ENCODE data around the gene ZNF205. TPM values are rescaled to one million over a fixed set of nuclear protein-coding genes. Genes with fewer than 3 reads are reported as not detected.
A peak's percentile ranks its signal among the peaks of the same experiment; 100 is the strongest.

ZNF205 gene
- total RNA-seq (ENCODE audit: low replicate concordance), result 5.4 and 19.6 TPM in 2 replicates

GRCh38 chr16:3112058-3112880, at the start of gene ZNF205:
Gene ZNF205 (plus strand): TSS chr16:3112586. CDS start chr16:3113431, 845 bp downstream.
- Histone ChIP-seq H3K27me3 (peaks cover 8% of the 10 kb centered on the region), H3K4me1 (peaks cover 14% of the 10 kb centered on the region), H4K20me1 (ENCODE audit: low read depth) (no peaks in the 10 kb centered on the region), H3K4me2 (peak within 1 kb of the TSS; percentile 87), H3K36me3 (no peaks in the 10 kb centered on the region), H3F3A (ENCODE audit: low read depth) (peaks cover 3% of the 10 kb centered on the region), H2AFZ (replicated peaks) (peak within 1 kb of the TSS; percentile 97), H3K79me2 (ENCODE audit: low read depth) (peaks cover 23% of the 10 kb centered on the region), H3K27ac (no peak within 1 kb of the TSS), H3K4me3 (peak within 1 kb of the TSS; percentile 96), H3K9me3 (ENCODE audit: low read depth) (no peaks in the 10 kb centered on the region), H3K9ac (peak within 1 kb of the TSS; percentile 89)
- peaks cover under 1% of the 10 kb centered on the region for H3K27me3 Mint-ChIP-seq (ENCODE audit: insufficient read depth, low read depth)
- H3K36me3 Mint-ChIP-seq, result peaks cover 2% of the 10 kb centered on the region
- H3K9me3 Mint-ChIP-seq, result no peaks in the 10 kb centered on the region
- peak; percentile 85 for DNase-seq (ENCODE audit: low spot score)
- peak within 1 kb of the TSS; percentile 92 for H3K4me3 Mint-ChIP-seq
- TF ChIP-seq EZH2phosphoT487 (IDR thresholded peaks at IDR 0.05) (no peak), EZH2 (IDR thresholded peaks at IDR 0.05) (no peak), CTCF (IDR thresholded peaks at IDR 0.05) (no peak)
- H3K27ac Mint-ChIP-seq, result peak within 1 kb of the TSS; percentile 96
- H3K4me1 Mint-ChIP-seq, result peaks cover 28% of the 10 kb centered on the region

- no peaks in the 10 kb centered on the region for H3K9me3 Mint-ChIP-seq
- H3K4me3 Mint-ChIP-seq, result no peak overlapping the region
- TF ChIP-seq EZH2 (IDR thresholded peaks at IDR 0.05) (no peak), EZH2phosphoT487 (IDR thresholded peaks at IDR 0.05) (no peak), CTCF (IDR thresholded peaks at IDR 0.05) (no peak)
- peaks cover 5% of the 10 kb centered on the region for H3F3A ChIP-seq (ENCODE audit: low read depth)
- no peak overlapping the region for H2AFZ ChIP-seq (replicated peaks)
- no peaks in the 10 kb centered on the region for H4K20me1 ChIP-seq (ENCODE audit: low read depth)
- DNase-seq (ENCODE audit: low spot score), result no peak
- H3K27me3 Mint-ChIP-seq (ENCODE audit: insufficient read depth, low read depth), result peaks cover 9% of the 10 kb centered on the region
- H3K36me3 ChIP-seq, result no peaks in the 10 kb centered on the region
- H3K27ac ChIP-seq, result no peak overlapping the region
- H3K4me1 Mint-ChIP-seq, result peaks cover 8% of the 10 kb centered on the region
- H3K36me3 Mint-ChIP-seq, result no peaks in the 10 kb centered on the region
- H3K27ac Mint-ChIP-seq, result no peak overlapping the region
- H3K4me3 ChIP-seq, result no peak overlapping the region
- peaks cover 4% of the 10 kb centered on the region for H3K4me1 ChIP-seq
- H3K27me3 ChIP-seq, result peaks cover 24% of the 10 kb centered on the region
- no peak overlapping the region for H3K9ac ChIP-seq
- no peaks in the 10 kb centered on the region for H3K9me3 ChIP-seq (ENCODE audit: low read depth)
- H3K4me2 ChIP-seq, result no peak overlapping the region
- H3K79me2 ChIP-seq (ENCODE audit: low read depth), result no peaks in the 10 kb centered on the region
These were observed 48.6 kb upstream of the ZNF205 start for GRCh38 chr16:3063625-3064386.

GRCh38 chr16:3065069-3065741, 47.2 kb upstream of the ZNF205 start, which contains the start of gene IL32:
Gene IL32 (plus strand): TSS chr16:3065640. CDS start chr16:3065812, 172 bp downstream.
- no peak within 1 kb of the TSS for H3K9ac ChIP-seq
- no peak within 1 kb of the TSS for H3K27ac ChIP-seq
- H3K27me3 Mint-ChIP-seq (ENCODE audit: insufficient read depth, low read depth), result peaks cover 12% of the 10 kb centered on the region
- H3K27me3 ChIP-seq, result peaks cover 16% of the 10 kb centered on the region
- no peaks in the 10 kb centered on the region for H3K9me3 Mint-ChIP-seq
- no peaks in the 10 kb centered on the region for H3K4me1 ChIP-seq
- H3F3A ChIP-seq (ENCODE audit: low read depth), result no peaks in the 10 kb centered on the region
- no peak for TF ChIP-seq EZH2phosphoT487 (IDR thresholded peaks at IDR 0.05)
- no peak for TF ChIP-seq CTCF (IDR thresholded peaks at IDR 0.05)
- no peak for TF ChIP-seq EZH2 (IDR thresholded peaks at IDR 0.05)
- no peak within 1 kb of the TSS for H2AFZ ChIP-seq (replicated peaks)
- H4K20me1 ChIP-seq (ENCODE audit: low read depth), result no peaks in the 10 kb centered on the region
- no peaks in the 10 kb centered on the region for H3K36me3 Mint-ChIP-seq
- H3K4me3 Mint-ChIP-seq, result peak within 1 kb of the TSS; percentile 69
- peak within 1 kb of the TSS; percentile 74 for H3K27ac Mint-ChIP-seq
- DNase-seq (ENCODE audit: low spot score), result no peak
- H3K36me3 ChIP-seq, result no peaks in the 10 kb centered on the region
- H3K79me2 ChIP-seq (ENCODE audit: low read depth), result no peaks in the 10 kb centered on the region
- H3K4me2 ChIP-seq, result no peak within 1 kb of the TSS
- no peaks in the 10 kb centered on the region for H3K9me3 ChIP-seq (ENCODE audit: low read depth)
- no peak within 1 kb of the TSS for H3K4me3 ChIP-seq
- peaks cover under 1% of the 10 kb centered on the region for H3K4me1 Mint-ChIP-seq
